Vagina (tissue), 2 donors: ENCODE measurements around the gene CCDC198. TPM values are rescaled to one million over a fixed set of nuclear protein-coding genes. Genes with fewer than 3 reads are reported as not detected.

Experiments
- DNase-seq, 2 donors: peaks; one replicate each; pipeline ENCODE4 v3.0.0-alpha.2; 2017; ENCODE audit errors: extremely low spot score in 2 of 2
- H3K27ac ChIP-seq: fragments of 200-600 bp; sonication (generic); one replicate; pipeline ENCODE4 v1.5.1; 2019
- H3K27me3 ChIP-seq: fragments of 200-600 bp; sonication (generic); one replicate; pipeline ENCODE4 v1.5.1; 2019
- H3K36me3 ChIP-seq, 2 donors: fragments of 200-600 bp; sonication (generic); one replicate each; pipeline ENCODE4 v1.5.1; 2017 to 2019
- H3K4me1 ChIP-seq: fragments of 200-600 bp; sonication (generic); one replicate; pipeline ENCODE4 v1.5.1; 2019
- H3K4me3 ChIP-seq, 2 donors: fragments of 200-600 bp; sonication (generic); 1 replicate in 1 of 2; 2 replicates in 1 of 2; pipeline ENCODE4 v1.5.1; 2016 to 2019
- H3K9me3 ChIP-seq: fragments of 200-600 bp; sonication (generic); one replicate; pipeline ENCODE4 v1.5.1; 2019
- CTCF ChIP-seq, 3 experiments: fragments of 450-650 bp in 2 of 3; fragments of 200-600 bp in 1 of 3; sonication (generic) in 1 of 3; IDR thresholded peaks; one replicate each; pipeline ENCODE4 v1.5.1; 2017 to 2019; ENCODE audit warnings: antibody characterized with exemption in 3 of 3, mild to moderate bottlenecking in 2 of 3, moderate library complexity in 2 of 3
- POLR2A ChIP-seq, 2 donors: fragments of 450-650 bp; IDR thresholded peaks; one replicate each; pipeline ENCODE4 v1.6.1; 2017; ENCODE audit warnings: antibody characterized with exemption in 2 of 2, mild to moderate bottlenecking in 2 of 2, moderate library complexity in 2 of 2
- POLR2AphosphoS5 ChIP-seq, 2 donors: sonication (generic); formaldehyde crosslinking; IDR thresholded peaks; one replicate each; pipeline ENCODE4 v1.9.0; 2017; ENCODE audit warnings: antibody characterized with exemption in 2 of 2, mild to moderate bottlenecking in 2 of 2, low read depth in 1 of 2; ENCODE audit not compliant: insufficient read depth in 1 of 2
- intact Hi-C: fragments of 100-400 bp; cut with DNase I; formaldehyde crosslinking; loops from one replicate; pipeline ENCODE4 v1.15.1; 2023
- total RNA-seq: library from RNA; depleted of rRNA; stranded (reverse); fragments of >200 nt; gene quantifications from one replicate; pipeline ENCODE4 v1.2.3, GENCODE V29; 2016

The CCDC198 gene
- total RNA-seq, 1 donor from 2014 or later = not detected

DNA sequence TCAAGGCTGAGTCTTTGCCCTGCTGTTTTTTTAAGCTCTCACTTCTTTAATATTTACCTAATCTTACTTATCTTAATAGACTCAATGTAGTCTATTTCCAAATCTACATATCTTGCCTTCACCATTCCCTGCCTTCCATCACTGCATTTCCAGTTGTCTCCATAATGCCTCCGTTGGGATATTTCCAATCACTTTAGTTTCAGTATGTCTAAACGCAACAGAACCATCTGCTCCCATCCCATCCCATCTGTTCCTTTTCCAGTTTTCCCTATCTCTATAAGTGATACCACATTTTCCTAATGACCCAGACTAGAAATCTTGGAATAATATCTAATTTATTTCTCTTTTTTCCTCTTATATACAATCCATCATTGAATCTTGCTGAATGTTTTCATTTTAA is 15.1 kb upstream of the CCDC198 start:
- no peak for TF ChIP-seq POLR2A (IDR thresholded peaks at IDR 0.05)
- TF ChIP-seq POLR2AphosphoS5 (IDR thresholded peaks at IDR 0.05; ENCODE audit: insufficient read depth in 1 of 2, low read depth in 1 of 2) = no peak
- TF ChIP-seq CTCF (IDR thresholded peaks at IDR 0.05) = no peak
- no peaks in the 10 kb centered on the region for H3K9me3 ChIP-seq
- no peaks in the 10 kb centered on the region for H3K36me3 ChIP-seq
- intact Hi-C loops = no loop called here
- no peak for DNase-seq
- H3K27me3 ChIP-seq = no peaks in the 10 kb centered on the region
- H3K4me3 ChIP-seq = no peak overlapping the region
- no peaks in the 10 kb centered on the region for H3K4me1 ChIP-seq
- H3K27ac ChIP-seq = no peak overlapping the region

DNA sequence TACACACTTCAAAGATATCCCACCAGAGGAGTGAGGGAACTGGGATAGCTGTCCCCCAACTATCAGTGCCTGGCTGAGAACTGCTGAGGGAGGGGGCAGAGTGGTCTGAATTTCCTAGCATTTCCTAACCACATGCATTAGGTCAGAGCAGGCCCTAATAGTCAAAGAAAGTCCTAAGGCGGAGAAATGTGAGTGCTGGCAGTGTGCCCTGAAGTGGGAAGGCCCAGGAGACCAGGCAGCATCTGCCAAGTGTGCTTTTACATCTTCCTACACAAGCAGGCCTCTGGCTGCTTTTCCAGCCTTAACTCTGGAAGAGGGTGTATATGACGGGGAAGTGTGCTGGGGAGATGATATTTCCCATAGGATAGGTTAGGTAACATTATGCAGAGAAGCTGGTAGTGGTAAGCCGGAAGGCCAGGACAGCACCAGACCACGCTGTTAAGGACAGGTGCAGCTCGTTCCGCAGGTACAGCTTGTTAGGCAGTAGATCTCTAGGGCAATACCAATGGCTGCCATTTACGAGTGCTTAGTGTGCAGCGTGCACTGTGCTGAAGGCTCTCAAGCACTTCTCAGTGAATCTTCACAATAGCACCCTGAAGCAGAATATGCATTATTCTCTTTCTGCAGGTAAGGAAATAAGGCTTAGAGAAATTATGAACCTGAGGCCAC is 9.1 kb upstream of the CCDC198 start:
- no peak overlapping the region for H3K27ac ChIP-seq
- intact Hi-C loops = no loop called here

GRCh38 chr14:57501039-57501557 is 7.4 kb upstream of the CCDC198 start:
- TF ChIP-seq POLR2AphosphoS5 (IDR thresholded peaks at IDR 0.05; ENCODE audit: insufficient read depth in 1 of 2, low read depth in 1 of 2) (no peak), POLR2A (IDR thresholded peaks at IDR 0.05) (no peak), CTCF (IDR thresholded peaks at IDR 0.05) (no peak)
- Histone ChIP-seq H3K36me3 (no peaks in the 10 kb centered on the region), H3K27ac (no peak overlapping the region), H3K9me3 (no peaks in the 10 kb centered on the region), H3K4me3 (no peak overlapping the region), H3K27me3 (no peaks in the 10 kb centered on the region), H3K4me1 (no peaks in the 10 kb centered on the region)
- intact Hi-C loops = no loop called here
- DNase-seq = no peak

More for the DNA sequence above, 9.1 kb upstream of the CCDC198 start:
- no peak for DNase-seq
- TF ChIP-seq POLR2AphosphoS5 (IDR thresholded peaks at IDR 0.05; ENCODE audit: insufficient read depth in 1 of 2, low read depth in 1 of 2) = no peak
- H3K4me1 ChIP-seq = no peaks in the 10 kb centered on the region
- no peaks in the 10 kb centered on the region for H3K27me3 ChIP-seq
- H3K36me3 ChIP-seq = no peaks in the 10 kb centered on the region
- H3K4me3 ChIP-seq = no peak overlapping the region
- H3K9me3 ChIP-seq = no peaks in the 10 kb centered on the region

GRCh38 chr14:57498659-57499058 is 5.0 kb upstream of the CCDC198 start:
- DNase-seq = no peak
- TF ChIP-seq CTCF (IDR thresholded peaks at IDR 0.05) (no peak), POLR2AphosphoS5 (IDR thresholded peaks at IDR 0.05; ENCODE audit: insufficient read depth in 1 of 2, low read depth in 1 of 2) (no peak), POLR2A (IDR thresholded peaks at IDR 0.05) (no peak)
- Histone ChIP-seq H3K27me3 (no peaks in the 10 kb centered on the region), H3K27ac (no peak overlapping the region), H3K4me3 (no peak overlapping the region), H3K9me3 (no peaks in the 10 kb centered on the region), H3K36me3 (no peaks in the 10 kb centered on the region), H3K4me1 (no peaks in the 10 kb centered on the region)
- intact Hi-C loops = no loop called here

DNA sequence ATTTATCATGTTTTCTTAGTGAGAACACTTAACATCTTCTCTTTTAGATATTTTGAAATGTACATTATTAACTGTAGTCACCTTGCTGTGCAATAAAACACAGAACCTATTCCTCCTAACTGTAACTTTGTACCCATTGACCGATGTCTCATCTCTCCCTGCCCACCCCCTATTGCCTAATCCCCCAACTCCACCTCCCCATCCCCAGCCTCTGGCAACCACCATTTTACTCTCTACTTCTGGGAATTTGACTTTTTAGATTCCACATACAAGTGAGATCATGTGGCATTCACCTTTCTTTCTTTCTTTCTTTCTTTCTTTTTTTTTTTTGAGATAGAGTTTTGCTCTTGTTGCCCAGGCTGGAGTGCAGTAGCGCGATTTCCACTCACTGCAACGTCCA is 4.4 kb upstream of the CCDC198 start:
- no peaks in the 10 kb centered on the region for H3K27me3 ChIP-seq
- intact Hi-C loops = no loop called here
- no peaks in the 10 kb centered on the region for H3K36me3 ChIP-seq
- no peak overlapping the region for H3K4me3 ChIP-seq
- no peak overlapping the region for H3K27ac ChIP-seq
- H3K4me1 ChIP-seq = no peaks in the 10 kb centered on the region
- TF ChIP-seq POLR2A (IDR thresholded peaks at IDR 0.05) (no peak), CTCF (IDR thresholded peaks at IDR 0.05) (no peak), POLR2AphosphoS5 (IDR thresholded peaks at IDR 0.05; ENCODE audit: insufficient read depth in 1 of 2, low read depth in 1 of 2) (no peak)
- no peak for DNase-seq
- H3K9me3 ChIP-seq = no peaks in the 10 kb centered on the region
